CD8-positive, alpha-beta memory T cell (primary cell): ENCODE measurements around the gene WDR74. TPM values are rescaled to one million over a fixed set of nuclear protein-coding genes. Genes with fewer than 3 reads are reported as not detected.
A peak's percentile ranks its signal among the peaks of the same experiment; 100 is the strongest.
"Not testable (repeated sequence)": the region's sequence is repeated elsewhere in the genome, so short reads cannot be mapped to it uniquely, and the experiment has no call there.

Source experiments
- CTCF ChIA-PET: fragments of 350-600 bp; sonication (Branson Sonifier 250); formaldehyde crosslinking; loops from one replicate; lab custom pipeline; 2021; ENCODE audit warnings: antibody characterized with exemption; lab: Charles Lee
- POLR2A ChIA-PET: fragments of 350-600 bp; sonication (Branson Sonifier 250); formaldehyde crosslinking; loops from one replicate; lab custom pipeline; 2021; ENCODE audit warnings: antibody characterized with exemption; lab: Charles Lee
- DNase-seq, 5 donors: peaks; one replicate each; pipeline versions ENCODE4 v3.0.0 to v3.0.0-alpha.2; 2020 to 2022; ENCODE audit warnings: mixed read lengths in 1 of 5
- H3K27ac ChIP-seq: one replicate; pipeline ENCODE4 v1.7.0; 2013; ENCODE audit warnings: low read depth, mild to moderate bottlenecking, low read length, moderate library complexity
- H3K27me3 ChIP-seq: 2 replicates; pipeline ENCODE4 v1.7.0; 2013; ENCODE audit warnings: low read length, mild to moderate bottlenecking; ENCODE audit not compliant: insufficient read depth, poor library complexity, severe bottlenecking
- H3K36me3 ChIP-seq: 2 replicates; pipeline ENCODE4 v1.7.0; 2013; ENCODE audit warnings: mild to moderate bottlenecking, low read length, moderate library complexity; ENCODE audit not compliant: insufficient read depth
- H3K4me1 ChIP-seq: 2 replicates; pipeline ENCODE4 v1.7.0; 2013; ENCODE audit warnings: mild to moderate bottlenecking, low read length, moderate library complexity; ENCODE audit not compliant: insufficient read depth
- H3K4me3 ChIP-seq: 2 replicates; pipeline ENCODE4 v1.7.0; 2013; ENCODE audit warnings: mild to moderate bottlenecking, low read length
- H3K9me3 ChIP-seq: 2 replicates; pipeline ENCODE4 v1.7.0; 2013; ENCODE audit warnings: mild to moderate bottlenecking, low read length
- H3K27ac Mint-ChIP-seq, 8 donors: one replicate each; pipeline ENCODE4 v1.8.0; 2020 to 2021; ENCODE audit warnings: mixed read lengths in 8 of 8, mild to moderate bottlenecking in 6 of 8, inconsistent platforms in 3 of 8, moderate library complexity in 3 of 8
- H3K27me3 Mint-ChIP-seq, 2 donors: one replicate each; pipeline ENCODE4 v1.8.0; 2020 to 2021; ENCODE audit warnings: mixed read lengths in 2 of 2, mild to moderate bottlenecking in 1 of 2, moderate library complexity in 1 of 2
- H3K36me3 Mint-ChIP-seq, 3 donors: one replicate each; pipeline ENCODE4 v1.8.0; 2020 to 2021; ENCODE audit warnings: mixed read lengths in 3 of 3, inconsistent platforms in 1 of 3, mild to moderate bottlenecking in 1 of 3
- H3K4me1 Mint-ChIP-seq, 3 donors: one replicate each; pipeline ENCODE4 v1.8.0; 2020 to 2021; ENCODE audit warnings: mixed read lengths in 3 of 3, inconsistent platforms in 1 of 3, mild to moderate bottlenecking in 1 of 3
- H3K4me3 Mint-ChIP-seq, 7 donors: one replicate each; pipeline ENCODE4 v1.8.0; 2020 to 2021; ENCODE audit warnings: mixed read lengths in 7 of 7, mild to moderate bottlenecking in 6 of 7, moderate library complexity in 4 of 7, inconsistent platforms in 2 of 7
- H3K9me3 Mint-ChIP-seq, 5 donors: one replicate each; pipeline ENCODE4 v1.8.0; 2020 to 2022; ENCODE audit warnings: mixed read lengths in 5 of 5, mild to moderate bottlenecking in 3 of 5, moderate library complexity in 2 of 5, inconsistent platforms in 1 of 5
- polyA plus RNA-seq: library from polyadenylated mRNA; unstranded; fragments of 300-500 nt; fragmentation: Illumina TruSeq; gene quantifications from one replicate; pipeline ENCODE4 v1.2.3, GENCODE V29; 2021
- total RNA-seq, 2 experiments: library from RNA; stranded (reverse); gene quantifications; one replicate each; pipeline ENCODE4 v1.2.3, GENCODE V29; 2021

WDR74 gene
- total and polyA plus RNA-seq, 3 experiments from 2014 or later, result 42.4 to 131 (median 124) TPM

DNA sequence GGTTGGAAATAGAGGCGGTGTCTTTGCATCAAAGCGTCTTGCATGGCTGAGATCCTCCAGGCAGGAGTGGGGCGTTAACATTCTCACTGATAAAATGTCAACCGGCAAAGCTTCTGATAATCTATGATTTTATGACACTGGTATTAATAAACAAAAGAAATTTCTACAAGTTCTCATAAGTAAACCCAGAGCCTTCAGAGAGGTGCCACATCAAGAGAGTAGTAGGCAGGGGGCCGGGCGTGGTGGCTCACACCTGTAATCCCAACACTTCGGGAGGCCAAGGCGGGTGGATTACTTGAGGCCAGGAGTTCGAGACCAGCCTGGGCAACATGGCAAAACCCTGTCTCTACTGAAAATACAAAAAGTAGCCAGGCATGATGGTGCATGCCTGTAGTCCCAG lies 3.5 kb upstream of the WDR74 start:
- H3K9me3 ChIP-seq, H3K27me3 ChIP-seq, H3K4me3 Mint-ChIP-seq, H3K27ac Mint-ChIP-seq, H3K27me3 Mint-ChIP-seq, H3K9me3 Mint-ChIP-seq, H3K4me3 ChIP-seq, H3K27ac ChIP-seq, H3K36me3 ChIP-seq, DNase-seq: not testable (repeated sequence)
- ChIA-PET CTCF (interaction anchor here (0.7 to 1.0 kb wide), 3 partner anchors 14 to 56 kb away, joined by 3 to 4 read pairs (median 3); partner anchors contain the start of gene TMEM179B), POLR2A (interaction anchor here (0.6 to 5.0 kb wide), 11 partner anchors 10 to 398 kb away, joined by 3 to 215 read pairs (median 4); partner anchors contain the start of genes POLR2G, STX5, TEX54 and ZBTB3)
- Mint-ChIP-seq H3K36me3 (peaks cover 0 to 11% (median 0%) of the 10 kb centered on the region in 3 donors), H3K4me1 (peaks cover 17 to 21% (median 20%) of the 10 kb centered on the region in 3 donors)
- H3K4me1 ChIP-seq, result peaks cover 18% of the 10 kb centered on the region

DNA sequence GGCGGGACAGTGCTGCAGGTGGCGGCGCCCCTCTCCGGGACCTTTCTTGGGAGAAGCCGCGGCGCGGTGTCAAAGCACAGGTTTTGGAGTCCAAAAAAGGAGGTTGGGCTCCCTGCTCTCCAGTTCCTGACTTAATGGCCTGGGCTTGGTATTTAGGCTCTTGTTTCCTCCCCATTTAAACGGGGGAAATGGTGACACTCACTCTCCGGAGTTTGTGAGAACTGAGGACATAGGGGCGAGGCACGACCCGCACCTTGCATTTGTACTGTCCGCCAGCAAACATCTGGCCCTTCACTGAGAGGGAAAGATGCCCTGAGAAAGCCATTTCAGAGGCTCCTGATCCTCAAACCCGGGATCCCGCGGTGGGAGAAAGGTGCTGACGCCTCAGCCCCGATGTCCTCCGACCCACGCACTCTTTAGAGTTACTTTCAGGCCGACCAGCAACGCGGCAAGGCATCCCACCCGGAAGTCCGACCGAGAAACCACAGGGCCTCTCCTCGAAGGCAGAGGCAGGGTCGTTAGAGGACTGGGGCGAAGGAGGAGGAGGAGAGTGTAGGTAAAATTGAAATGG lies 2.9 kb upstream of the WDR74 start:
- POLR2A ChIA-PET, result interaction anchor here (0.6 to 5.0 kb wide), 15 partner anchors 10 to 398 kb away, joined by 3 to 215 read pairs (median 4); partner anchors contain the start of genes HNRNPUL2, LBHD1, POLR2G and STX5
- CTCF ChIA-PET, result interaction anchor here (0.7 to 3.0 kb wide), 4 partner anchors 13 to 56 kb away, joined by 3 to 26 read pairs (median 4); partner anchors contain the start of gene TMEM179B
- peaks cover 22 to 26% (median 26%) of the 10 kb centered on the region in 3 donors for H3K4me1 Mint-ChIP-seq
- Histone ChIP-seq H3K36me3 (no peaks in the 10 kb centered on the region), H3K9me3 (no peaks in the 10 kb centered on the region), H3K27ac (peak overlapping the region; percentile 98), H3K4me3 (peak overlapping the region; percentile 67), H3K4me1 (peaks cover 23% of the 10 kb centered on the region), H3K27me3 (no peaks in the 10 kb centered on the region)
- DNase-seq, result peak in 3 of 5 donors; percentile 19 to 57 (median 37)
- peaks cover 0 to 16% (median 0%) of the 10 kb centered on the region in 3 donors for H3K36me3 Mint-ChIP-seq
- H3K27ac Mint-ChIP-seq, result no peak overlapping the region
- no peak overlapping the region for H3K4me3 Mint-ChIP-seq
- H3K9me3 Mint-ChIP-seq, result no peaks in the 10 kb centered on the region
- H3K27me3 Mint-ChIP-seq, result peaks cover 0 to 1% of the 10 kb centered on the region in 2 donors

DNA sequence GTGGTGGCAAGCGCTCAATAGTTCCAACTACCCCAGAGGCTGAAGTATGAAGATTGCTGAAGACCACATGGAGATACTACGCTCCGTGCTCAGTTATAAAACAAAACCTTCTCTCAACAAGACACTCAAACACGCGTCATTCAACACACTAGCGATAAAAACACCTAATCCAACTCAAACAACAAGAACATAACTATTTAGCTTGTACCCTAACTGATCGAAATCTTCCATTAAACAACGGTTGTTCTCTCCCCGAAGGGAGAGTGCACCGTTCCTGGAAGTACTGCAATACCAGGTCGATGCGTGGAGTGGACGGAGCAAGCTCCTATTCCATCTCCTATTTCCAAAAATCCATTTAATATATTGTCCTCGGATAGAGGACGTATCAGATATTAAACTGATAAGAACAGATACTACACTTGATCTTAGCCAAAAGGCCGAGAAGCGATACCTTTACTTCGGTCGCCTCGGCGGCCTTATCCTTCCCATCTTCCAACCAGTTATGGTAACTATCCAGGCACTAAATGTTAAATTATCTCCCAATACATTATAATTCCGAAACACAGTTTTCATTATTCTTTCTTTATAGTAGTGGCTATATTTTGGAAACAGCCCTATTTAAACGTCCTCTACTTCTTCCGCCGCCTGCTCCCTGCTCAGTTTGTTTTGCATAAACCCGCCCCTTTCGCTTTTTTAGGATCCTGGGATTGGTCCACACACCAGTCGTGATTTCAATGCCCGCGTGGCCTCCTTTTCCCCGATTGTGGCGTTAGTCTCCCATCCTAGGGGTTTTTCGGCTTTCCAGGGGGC lies 2.2 kb upstream of the WDR74 start:
- H3K4me1 ChIP-seq, result peaks cover 23% of the 10 kb centered on the region
- Mint-ChIP-seq H3K4me1 (peaks cover 22 to 28% (median 27%) of the 10 kb centered on the region in 3 donors), H3K36me3 (peaks cover 0 to 20% (median 0%) of the 10 kb centered on the region in 3 donors), H3K9me3 (no peaks in the 10 kb centered on the region), H3K27ac (no peak overlapping the region), H3K4me3 (no peak overlapping the region), H3K27me3 (peaks cover 0 to 1% of the 10 kb centered on the region in 2 donors)
- no peaks in the 10 kb centered on the region for H3K27me3 ChIP-seq
- DNase-seq, result peak; percentile 69 to 90 (median 88)
- peak overlapping the region; percentile 67 for H3K4me3 ChIP-seq
- no peaks in the 10 kb centered on the region for H3K9me3 ChIP-seq
- ChIA-PET POLR2A (interaction anchor here (0.5 to 5.0 kb wide), 27 partner anchors 9 to 460 kb away, joined by 3 to 215 read pairs (median 5); partner anchors contain the start of genes C11orf98, CSKMT, EEF1G and HNRNPUL2), CTCF (interaction anchor here (1.3 to 3.2 kb wide), 6 partner anchors 9 to 88 kb away, joined by 3 to 30 read pairs (median 8); partner anchors contain the start of genes SLC3A2, TMEM179B and ZBTB3)
- peak overlapping the region; percentile 98 for H3K27ac ChIP-seq
- H3K36me3 ChIP-seq, result peaks cover 2% of the 10 kb centered on the region

DNA sequence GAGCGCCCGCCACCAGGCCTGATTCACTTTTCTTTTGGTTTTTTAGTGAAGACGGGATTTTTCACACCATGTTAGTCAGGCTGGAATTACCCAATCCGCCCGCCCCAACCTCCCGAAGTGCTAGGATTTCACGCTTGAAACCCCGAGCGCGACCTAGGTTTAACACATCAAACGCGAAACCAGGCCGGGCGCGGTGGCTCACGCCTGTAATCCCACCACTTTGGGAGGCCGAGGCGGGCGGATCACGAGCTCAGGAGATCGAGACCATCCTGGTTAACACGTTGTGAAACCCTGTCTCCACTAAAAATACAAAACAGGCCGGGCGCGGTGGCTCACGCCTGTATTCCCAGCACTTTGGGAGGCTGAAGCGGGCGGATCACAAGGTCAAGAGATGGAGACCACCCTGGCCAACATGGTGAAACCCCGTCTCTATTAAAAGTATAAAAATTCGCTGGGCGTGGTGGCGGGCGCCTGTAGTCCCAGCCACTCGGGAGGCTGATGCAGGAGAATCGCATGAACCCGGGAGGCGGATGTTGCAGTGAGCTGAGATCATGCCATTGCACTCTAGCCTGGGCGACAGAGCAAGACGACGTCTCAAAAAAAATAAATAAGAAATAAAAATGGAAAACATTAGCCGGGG lies 1.5 kb upstream of the WDR74 start:
- peak in 4 of 5 donors; percentile 79 to 89 (median 83) for DNase-seq
- H3K4me3 Mint-ChIP-seq, result not testable (repeated sequence)
- CTCF ChIA-PET, result interaction anchor here (0.9 to 3.2 kb wide), 7 partner anchors 9 to 87 kb away, joined by 3 to 30 read pairs (median 5); partner anchors contain the start of genes SLC3A2, TMEM179B and ZBTB3

DNA sequence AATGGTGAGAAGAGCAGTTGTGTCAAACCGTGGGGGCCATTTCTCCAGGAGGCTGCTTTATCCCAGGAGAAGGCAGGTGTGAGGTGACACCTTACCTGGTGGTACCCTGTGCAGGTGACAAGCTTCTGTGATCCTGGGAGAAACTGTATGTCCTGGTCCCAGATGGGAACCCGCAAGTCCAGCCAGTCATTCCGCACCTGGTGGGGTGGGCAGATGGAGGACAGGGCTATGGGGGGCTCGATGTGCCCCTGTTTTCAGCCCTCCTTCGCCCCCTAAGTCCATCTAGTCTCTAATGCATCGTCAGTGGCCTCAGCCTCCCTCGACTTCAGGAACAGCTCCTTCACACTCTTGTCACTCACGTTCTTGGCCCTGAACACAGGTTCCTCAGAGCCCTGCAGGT lies 4.1 kb downstream of the WDR74 start:
- no peak for DNase-seq
- POLR2A ChIA-PET, result interaction anchor here (0.5 to 0.8 kb wide), 2 partner anchors 55 to 244 kb away, joined by 3 to 4 read pairs; partner anchors contain the start of gene TUT1
- CTCF ChIA-PET, result interaction anchor here (4.1 kb wide), 1 partner anchor 48 kb away, joined by 18 read pairs; the partner anchor contains the start of gene TMEM179B
- peaks cover 0 to 68% (median 6%) of the 10 kb centered on the region in 3 donors for H3K36me3 Mint-ChIP-seq
- H3K4me3 ChIP-seq, result no peak overlapping the region
- no peaks in the 10 kb centered on the region for H3K27me3 ChIP-seq
- H3K27ac ChIP-seq, result no peak overlapping the region
- H3K36me3 ChIP-seq, result peaks cover 22% of the 10 kb centered on the region
- peaks cover 0 to 1% of the 10 kb centered on the region in 2 donors for H3K27me3 Mint-ChIP-seq
- peaks cover 32 to 55% (median 42%) of the 10 kb centered on the region in 3 donors for H3K4me1 Mint-ChIP-seq
- peak overlapping the region in 2 of 7 donors; percentile 15 to 69 for H3K4me3 Mint-ChIP-seq
- H3K9me3 ChIP-seq, result no peaks in the 10 kb centered on the region
- peaks cover 33% of the 10 kb centered on the region for H3K4me1 ChIP-seq
- H3K9me3 Mint-ChIP-seq, result no peaks in the 10 kb centered on the region
- H3K27ac Mint-ChIP-seq, result peak overlapping the region in 5 of 8 donors; percentile 8 to 77 (median 36)

More for the DNA sequence above, 1.5 kb upstream of the WDR74 start:
- H3K27me3 Mint-ChIP-seq, H3K9me3 Mint-ChIP-seq, H3K9me3 ChIP-seq, H3K27me3 ChIP-seq, H3K36me3 ChIP-seq, H3K27ac Mint-ChIP-seq: not testable (repeated sequence)
- H3K4me3 ChIP-seq, result peak overlapping the region; percentile 46
- H3K27ac ChIP-seq, result peak overlapping the region; percentile 98
- POLR2A ChIA-PET, result interaction anchor here (0.5 to 5.0 kb wide), 27 partner anchors 8 to 288 kb away, joined by 3 to 215 read pairs (median 5); partner anchors contain the start of genes C11orf98, CSKMT, EEF1G and HNRNPUL2
- Mint-ChIP-seq H3K4me1 (peaks cover 22 to 32% (median 30%) of the 10 kb centered on the region in 3 donors), H3K36me3 (peaks cover 0 to 28% (median 2%) of the 10 kb centered on the region in 3 donors)
- peaks cover 23% of the 10 kb centered on the region for H3K4me1 ChIP-seq

DNA sequence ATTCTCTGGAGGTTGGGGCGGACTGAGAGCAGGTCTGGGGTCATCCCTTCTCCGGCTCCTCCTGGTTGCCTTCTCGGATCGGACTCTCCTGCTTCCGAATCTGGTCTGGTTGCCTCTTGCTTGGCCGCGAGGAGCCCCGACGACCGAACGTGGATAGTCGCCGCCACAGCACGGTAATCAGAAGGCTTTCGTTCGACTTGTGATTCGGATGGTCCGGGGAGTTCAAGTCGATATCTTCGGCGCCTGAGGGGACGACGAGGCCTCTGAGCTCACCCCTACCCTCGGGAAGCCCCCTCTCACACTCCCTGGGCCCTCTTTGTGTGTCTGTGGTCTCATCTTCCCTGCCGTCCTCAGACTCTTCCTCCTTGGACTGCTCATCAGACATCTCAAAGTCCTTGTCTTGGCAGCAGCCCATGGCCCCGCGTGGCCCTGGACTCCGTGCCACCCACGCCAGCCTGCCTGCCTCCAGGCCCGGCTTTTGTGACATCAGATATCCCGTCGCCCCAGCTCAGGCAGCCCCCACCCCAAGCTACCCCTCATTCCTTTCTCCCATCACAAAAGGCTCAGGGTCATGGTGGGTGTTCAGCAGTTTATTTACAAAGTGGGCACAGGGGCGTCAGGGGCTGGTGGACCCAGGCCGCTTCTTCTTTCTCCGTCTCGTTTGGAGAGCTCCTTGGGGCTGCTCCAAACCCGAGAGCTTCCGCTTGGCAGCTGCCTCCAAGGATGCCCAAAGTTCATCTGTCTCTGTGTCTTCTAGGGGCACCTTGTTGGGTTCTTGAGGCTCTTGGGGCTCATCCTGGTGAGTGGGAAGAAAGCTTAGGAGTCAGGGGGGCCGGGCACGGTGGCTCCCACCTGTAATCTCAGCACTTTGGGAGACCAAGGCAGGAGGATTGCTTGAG lies 6.8 kb downstream of the WDR74 start, which contains the start of gene TEX54:
Gene TEX54, minus strand, starts transcription at position 506 of the 899 bp plus-strand sequence.
- Mint-ChIP-seq H3K4me1 (peaks cover 22 to 51% (median 37%) of the 10 kb centered on the region in 3 donors), H3K9me3 (no peaks in the 10 kb centered on the region), H3K4me3 (peak within 1 kb of the TSS; percentile 93 to 100 (median 97)), H3K27ac (peak within 1 kb of the TSS; percentile 96 to 100 (median 98)), H3K27me3 (no peaks in the 10 kb centered on the region), H3K36me3 (peaks cover 0 to 70% (median 8%) of the 10 kb centered on the region in 3 donors)
- peak in 1 of 5 donors; percentile 13 for DNase-seq
- ChIA-PET CTCF (interaction anchor here (1.5 to 1.6 kb wide), 5 partner anchors 9 to 62 kb away, joined by 3 to 5 read pairs (median 4); partner anchors contain the start of genes SLC3A2 and TAF6L), POLR2A (interaction anchor here (0.9 to 2.9 kb wide), 13 partner anchors 9 to 105 kb away, joined by 3 to 68 read pairs (median 8); partner anchors contain the start of genes HNRNPUL2, NXF1, POLR2G and SLC3A2)
- Histone ChIP-seq H3K27me3 (no peaks in the 10 kb centered on the region), H3K36me3 (peaks cover 27% of the 10 kb centered on the region), H3K4me1 (peaks cover 30% of the 10 kb centered on the region), H3K9me3 (no peaks in the 10 kb centered on the region), H3K4me3 (peak within 1 kb of the TSS; percentile 96), H3K27ac (peak within 1 kb of the TSS; percentile 98)
